ENCODE results near the gene GABRP.

DNA sequence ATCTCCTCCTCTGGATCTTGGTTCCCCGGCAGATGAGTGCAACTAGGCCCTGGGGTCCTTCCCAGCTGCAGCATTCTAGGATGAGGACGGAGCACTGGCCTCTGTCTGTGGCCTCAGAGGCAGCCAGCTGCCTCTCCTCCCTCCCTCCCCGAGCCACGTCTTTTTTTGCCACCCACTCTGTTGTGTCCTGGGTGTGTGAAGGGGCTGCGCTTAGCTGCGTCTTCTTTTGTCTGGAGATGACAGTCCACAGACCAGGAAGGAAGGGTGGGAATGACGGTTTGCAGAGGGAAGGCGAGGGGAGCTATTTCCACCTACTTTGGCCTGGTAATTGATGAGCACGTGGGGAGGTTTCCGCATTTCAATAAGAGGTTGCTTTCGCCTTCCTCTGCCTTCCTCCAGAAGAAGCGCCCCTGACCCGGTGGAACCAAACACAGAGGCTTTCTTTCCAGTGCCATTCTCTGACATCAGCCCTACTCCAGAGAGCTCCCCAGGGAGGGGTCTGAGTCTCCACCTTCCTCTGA is 34.5 kb upstream of the GABRP start:
- no peak for TF ChIP-seq CBX2 (IDR thresholded peaks at IDR 0.05; ENCODE audit: borderline replicate concordance, low read depth)
- no peak for TF ChIP-seq JUN (IDR thresholded peaks at IDR 0.05)
- TF ChIP-seq CEBPB (IDR thresholded peaks at IDR 0.05), result no peak
- no peak for TF ChIP-seq RNF2 (IDR thresholded peaks at IDR 0.05; ENCODE audit: borderline replicate concordance, low read depth)
- TF ChIP-seq, protein P1, sequence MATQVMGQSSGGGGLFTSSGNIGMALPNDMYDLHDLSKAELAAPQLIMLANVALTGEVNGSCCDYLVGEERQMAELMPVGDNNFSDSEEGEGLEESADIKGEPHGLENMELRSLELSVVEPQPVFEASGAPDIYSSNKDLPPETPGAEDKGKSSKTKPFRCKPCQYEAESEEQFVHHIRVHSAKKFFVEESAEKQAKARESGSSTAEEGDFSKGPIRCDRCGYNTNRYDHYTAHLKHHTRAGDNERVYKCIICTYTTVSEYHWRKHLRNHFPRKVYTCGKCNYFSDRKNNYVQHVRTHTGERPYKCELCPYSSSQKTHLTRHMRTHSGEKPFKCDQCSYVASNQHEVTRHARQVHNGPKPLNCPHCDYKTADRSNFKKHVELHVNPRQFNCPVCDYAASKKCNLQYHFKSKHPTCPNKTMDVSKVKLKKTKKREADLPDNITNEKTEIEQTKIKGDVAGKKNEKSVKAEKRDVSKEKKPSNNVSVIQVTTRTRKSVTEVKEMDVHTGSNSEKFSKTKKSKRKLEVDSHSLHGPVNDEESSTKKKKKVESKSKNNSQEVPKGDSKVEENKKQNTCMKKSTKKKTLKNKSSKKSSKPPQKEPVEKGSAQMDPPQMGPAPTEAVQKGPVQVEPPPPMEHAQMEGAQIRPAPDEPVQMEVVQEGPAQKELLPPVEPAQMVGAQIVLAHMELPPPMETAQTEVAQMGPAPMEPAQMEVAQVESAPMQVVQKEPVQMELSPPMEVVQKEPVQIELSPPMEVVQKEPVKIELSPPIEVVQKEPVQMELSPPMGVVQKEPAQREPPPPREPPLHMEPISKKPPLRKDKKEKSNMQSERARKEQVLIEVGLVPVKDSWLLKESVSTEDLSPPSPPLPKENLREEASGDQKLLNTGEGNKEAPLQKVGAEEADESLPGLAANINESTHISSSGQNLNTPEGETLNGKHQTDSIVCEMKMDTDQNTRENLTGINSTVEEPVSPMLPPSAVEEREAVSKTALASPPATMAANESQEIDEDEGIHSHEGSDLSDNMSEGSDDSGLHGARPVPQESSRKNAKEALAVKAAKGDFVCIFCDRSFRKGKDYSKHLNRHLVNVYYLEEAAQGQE (IDR thresholded peaks at IDR 0.05), result no peak
- no peak for TF ChIP-seq CTCF (IDR thresholded peaks at IDR 0.05)
- TF ChIP-seq, protein P2, sequence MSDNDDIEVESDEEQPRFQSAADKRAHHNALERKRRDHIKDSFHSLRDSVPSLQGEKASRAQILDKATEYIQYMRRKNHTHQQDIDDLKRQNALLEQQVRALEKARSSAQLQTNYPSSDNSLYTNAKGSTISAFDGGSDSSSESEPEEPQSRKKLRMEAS (IDR thresholded peaks at IDR 0.05), result no peak
- no peak for TF ChIP-seq POLR2A (IDR thresholded peaks at IDR 0.05; ENCODE audit: low read length)
- TF ChIP-seq RFX5 (IDR thresholded peaks at IDR 0.05), result no peak
- TF ChIP-seq, protein P3, sequence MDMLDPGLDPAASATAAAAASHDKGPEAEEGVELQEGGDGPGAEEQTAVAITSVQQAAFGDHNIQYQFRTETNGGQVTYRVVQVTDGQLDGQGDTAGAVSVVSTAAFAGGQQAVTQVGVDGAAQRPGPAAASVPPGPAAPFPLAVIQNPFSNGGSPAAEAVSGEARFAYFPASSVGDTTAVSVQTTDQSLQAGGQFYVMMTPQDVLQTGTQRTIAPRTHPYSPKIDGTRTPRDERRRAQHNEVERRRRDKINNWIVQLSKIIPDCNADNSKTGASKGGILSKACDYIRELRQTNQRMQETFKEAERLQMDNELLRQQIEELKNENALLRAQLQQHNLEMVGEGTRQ (IDR thresholded peaks at IDR 0.05), result no peak
- no peak for TF ChIP-seq MYC (IDR thresholded peaks at IDR 0.05; ENCODE audit: borderline replicate concordance, low read length)
